HEK293 (cell line): ENCODE data around the gene GNB1L.

Experiments
- KLF9 ChIP-seq: fragments of 450-650 bp; formaldehyde crosslinking; IDR thresholded peaks from 2 replicates; pipeline ENCODE4 v1.5.1; 2016; ENCODE audit warnings: missing biosample characterization, missing genetic modification characterization, low read depth
- MEIS1 ChIP-seq: sonication (generic); formaldehyde crosslinking; IDR thresholded peaks from 2 replicates; pipeline ENCODE4 v1.8.1; 2022; ENCODE audit warnings: missing genetic modification reagents, mild to moderate bottlenecking, borderline replicate concordance
- MZF1 ChIP-seq: fragments of 450-650 bp; formaldehyde crosslinking; IDR thresholded peaks from 2 replicates; pipeline ENCODE4 v1.5.1; 2017; ENCODE audit warnings: missing biosample characterization, missing genetic modification characterization, borderline replicate concordance
- TCF7L2 ChIP-seq: IDR thresholded peaks from 2 replicates; pipeline ENCODE4 v1.6.1; 2011; ENCODE audit warnings: low read depth, mild to moderate bottlenecking, inconsistent platforms, low read length, moderate library complexity, borderline replicate concordance
- ZBTB17 ChIP-seq: fragments of 450-650 bp; formaldehyde crosslinking; IDR thresholded peaks from 2 replicates; pipeline ENCODE4 v1.5.1; 2016; ENCODE audit warnings: missing biosample characterization, missing genetic modification characterization
- ZNF514 ChIP-seq: fragments of 450-650 bp; formaldehyde crosslinking; IDR thresholded peaks from 2 replicates; pipeline ENCODE4 v1.5.1; 2016; ENCODE audit warnings: missing biosample characterization, missing genetic modification characterization
- ZNF670 ChIP-seq: fragments of 450-650 bp; formaldehyde crosslinking; IDR thresholded peaks from 2 replicates; pipeline ENCODE4 v1.5.1; 2016; ENCODE audit warnings: missing biosample characterization, missing genetic modification characterization, low read depth
- TF ChIP-seq, protein P1 (sequence below): fragments of 450-650 bp; formaldehyde crosslinking; IDR thresholded peaks from 2 replicates; pipeline ENCODE4 v1.5.1; 2017; ENCODE audit warnings: missing biosample characterization, missing genetic modification characterization
- TF ChIP-seq, protein P2 (sequence below): fragments of 450-650 bp; formaldehyde crosslinking; IDR thresholded peaks from 2 replicates; pipeline ENCODE4 v1.5.1; 2016; ENCODE audit warnings: missing biosample characterization, missing genetic modification characterization
- TF ChIP-seq, protein P3 (sequence below): fragments of 450-650 bp; formaldehyde crosslinking; IDR thresholded peaks from 2 replicates; pipeline ENCODE4 v1.5.1; 2016; ENCODE audit warnings: missing biosample characterization, missing genetic modification characterization

DNA sequence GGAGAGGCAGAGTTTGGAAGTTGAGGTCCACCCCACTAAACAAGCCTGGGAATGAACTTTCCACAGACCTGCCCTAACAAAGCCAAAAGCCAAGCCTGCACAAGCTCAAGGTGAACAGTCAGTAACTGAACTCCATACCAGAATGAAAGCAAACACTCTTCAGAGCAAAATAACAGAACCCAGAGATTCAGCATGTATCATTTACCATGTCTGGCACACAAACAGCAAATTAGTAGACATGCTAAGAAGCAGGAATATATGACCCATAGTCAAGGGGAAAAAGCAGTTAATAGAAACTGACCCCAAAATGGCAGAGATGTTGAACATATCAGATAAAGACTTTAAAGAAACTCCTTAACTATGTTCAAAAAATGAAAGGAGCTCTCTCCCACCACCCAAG lies 62.8 kb downstream of the GNB1L start:
- TF ChIP-seq, protein P1, sequence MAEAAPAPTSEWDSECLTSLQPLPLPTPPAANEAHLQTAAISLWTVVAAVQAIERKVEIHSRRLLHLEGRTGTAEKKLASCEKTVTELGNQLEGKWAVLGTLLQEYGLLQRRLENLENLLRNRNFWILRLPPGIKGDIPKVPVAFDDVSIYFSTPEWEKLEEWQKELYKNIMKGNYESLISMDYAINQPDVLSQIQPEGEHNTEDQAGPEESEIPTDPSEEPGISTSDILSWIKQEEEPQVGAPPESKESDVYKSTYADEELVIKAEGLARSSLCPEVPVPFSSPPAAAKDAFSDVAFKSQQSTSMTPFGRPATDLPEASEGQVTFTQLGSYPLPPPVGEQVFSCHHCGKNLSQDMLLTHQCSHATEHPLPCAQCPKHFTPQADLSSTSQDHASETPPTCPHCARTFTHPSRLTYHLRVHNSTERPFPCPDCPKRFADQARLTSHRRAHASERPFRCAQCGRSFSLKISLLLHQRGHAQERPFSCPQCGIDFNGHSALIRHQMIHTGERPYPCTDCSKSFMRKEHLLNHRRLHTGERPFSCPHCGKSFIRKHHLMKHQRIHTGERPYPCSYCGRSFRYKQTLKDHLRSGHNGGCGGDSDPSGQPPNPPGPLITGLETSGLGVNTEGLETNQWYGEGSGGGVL (tag by site-specific recombination): no peak
- TF ChIP-seq MEIS1: no peak
- TF ChIP-seq ZNF670 (tag by site-specific recombination): no peak
- no peak for TF ChIP-seq ZBTB17 (tag by site-specific recombination)
- no peak for TF ChIP-seq TCF7L2
- TF ChIP-seq KLF9 (tag by site-specific recombination): no peak
- TF ChIP-seq ZNF514 (tag by site-specific recombination): no peak
- TF ChIP-seq, protein P2, sequence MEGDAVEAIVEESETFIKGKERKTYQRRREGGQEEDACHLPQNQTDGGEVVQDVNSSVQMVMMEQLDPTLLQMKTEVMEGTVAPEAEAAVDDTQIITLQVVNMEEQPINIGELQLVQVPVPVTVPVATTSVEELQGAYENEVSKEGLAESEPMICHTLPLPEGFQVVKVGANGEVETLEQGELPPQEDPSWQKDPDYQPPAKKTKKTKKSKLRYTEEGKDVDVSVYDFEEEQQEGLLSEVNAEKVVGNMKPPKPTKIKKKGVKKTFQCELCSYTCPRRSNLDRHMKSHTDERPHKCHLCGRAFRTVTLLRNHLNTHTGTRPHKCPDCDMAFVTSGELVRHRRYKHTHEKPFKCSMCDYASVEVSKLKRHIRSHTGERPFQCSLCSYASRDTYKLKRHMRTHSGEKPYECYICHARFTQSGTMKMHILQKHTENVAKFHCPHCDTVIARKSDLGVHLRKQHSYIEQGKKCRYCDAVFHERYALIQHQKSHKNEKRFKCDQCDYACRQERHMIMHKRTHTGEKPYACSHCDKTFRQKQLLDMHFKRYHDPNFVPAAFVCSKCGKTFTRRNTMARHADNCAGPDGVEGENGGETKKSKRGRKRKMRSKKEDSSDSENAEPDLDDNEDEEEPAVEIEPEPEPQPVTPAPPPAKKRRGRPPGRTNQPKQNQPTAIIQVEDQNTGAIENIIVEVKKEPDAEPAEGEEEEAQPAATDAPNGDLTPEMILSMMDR (tag by site-specific recombination): no peak
- TF ChIP-seq MZF1 (tag by site-specific recombination): no peak
- TF ChIP-seq, protein P3, sequence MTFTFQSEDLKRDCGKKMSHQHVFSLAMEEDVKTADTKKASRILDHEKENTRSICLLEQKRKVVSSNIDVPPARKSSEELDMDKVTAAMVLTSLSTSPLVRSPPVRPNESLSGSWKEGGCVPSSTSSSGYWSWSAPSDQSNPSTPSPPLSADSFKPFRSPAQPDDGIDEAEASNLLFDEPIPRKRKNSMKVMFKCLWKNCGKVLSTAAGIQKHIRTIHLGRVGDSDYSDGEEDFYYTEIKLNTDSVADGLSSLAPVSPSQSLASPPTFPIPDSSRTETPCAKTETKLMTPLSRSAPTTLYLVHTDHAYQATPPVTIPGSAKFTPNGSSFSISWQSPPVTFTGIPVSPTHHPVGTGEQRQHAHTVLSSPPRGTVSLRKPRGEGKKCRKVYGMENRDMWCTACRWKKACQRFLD (tag by site-specific recombination): no peak
